Measurements from ENCODE around the gene SEPTIN2. TPM values are rescaled to one million over a fixed set of nuclear protein-coding genes. Genes with fewer than 3 reads are reported as not detected.
A peak's percentile ranks its signal among the peaks of the same experiment; 100 is the strongest.

SEPTIN2 gene
- total and polyA plus RNA-seq, 10 of the 15 experiments (the other 5 are each of a cell fraction or from before 2014, with no cell fraction given) = 169 to 474 (median 269) TPM

GRCh38 chr2:241356871-241357260 is 41.1 kb downstream of the SEPTIN2 start:
- no peak for DNase-seq (ENCODE audit: low read depth, low spot score)
- no peak for TF ChIP-seq IKZF1 (conservative IDR thresholded peaks at IDR 0.05)
- no peak for TF ChIP-seq ZNF592 (IDR thresholded peaks at IDR 0.05)
- TF ChIP-seq MTA3 (IDR thresholded peaks at IDR 0.05; ENCODE audit: borderline replicate concordance, low read length) = no peak
- no peak for TF ChIP-seq BCL3 (IDR thresholded peaks at IDR 0.05; ENCODE audit: borderline replicate concordance, insufficient read depth, low read depth, low read length, poor library complexity, severe bottlenecking)
- CTCF ChIA-PET = interaction anchor here (1.0 kb wide), 1 partner anchor 35 kb away, joined by 5 read pairs; no protein-coding TSS in a partner anchor
- Histone ChIP-seq H3K79me2 (ENCODE audit: control insufficient read depth, insufficient read depth, low read length) (peaks cover 54% of the 10 kb centered on the region), H4K20me1 (ENCODE audit: control insufficient read depth, insufficient read depth) (no peaks in the 10 kb centered on the region), H3K4me2 (ENCODE audit: control insufficient read depth, insufficient read depth) (peak overlapping the region; percentile 88), H3K9ac (ENCODE audit: control insufficient read depth, insufficient read depth, low read length) (peak overlapping the region; percentile 80), H3K27ac (ENCODE audit: control insufficient read depth, insufficient read depth) (peak overlapping the region; percentile 64), H3K27me3 (replicated peaks in 1 of 2; ENCODE audit: control insufficient read depth in 2 of 2, insufficient read depth in 2 of 2, low read length in 1 of 2) (no peaks in the 10 kb centered on the region), H3K9me3 (replicated peaks; ENCODE audit: control insufficient read depth, insufficient read depth, low read length) (no peaks in the 10 kb centered on the region), H3K4me1 (ENCODE audit: control insufficient read depth, insufficient read depth, low read length) (peaks cover 10% of the 10 kb centered on the region), H3K36me3 (ENCODE audit: control insufficient read depth in 2 of 2, insufficient read depth in 2 of 2, low read length in 1 of 2) (peaks cover 5 to 14% of the 10 kb centered on the region in 2 experiments), H3K4me3 (peak overlapping the region; percentile 91), H2AFZ (ENCODE audit: control insufficient read depth, low read depth, low read length) (no peak overlapping the region)
- RAD21 ChIA-PET (ENCODE audit: unreplicated experiment) = interaction anchor here (1.0 kb wide), 1 partner anchor 35 kb away, joined by 3 read pairs; no protein-coding TSS in a partner anchor
- no TSS peak for BruUV-seq (replicated peaks)
- ATAC-seq = 0 out of 3 replicates have a peak, but pooled peaks have one; percentile 4
- POLR2A ChIA-PET = no interaction called here
- no peak for FAIRE-seq
- WGBS (ENCODE audit: insufficient coverage, insufficient replicate concordance, low lambda C conversion rate, missing lambda C conversion rate) = 0% methylated on average over 5 of the region's 5 CpGs
- SMC1A ChIA-PET (ENCODE audit: uncharacterized antibody, unreplicated experiment) = no interaction called here
- intact Hi-C loops (cut with micrococcal nuclease; ENCODE audit: unreplicated experiment) (loop anchor here (1.0 to 10.0 kb wide), 4 partner anchors 42 to 525 kb away; partner anchors contain the start of genes HDLBP, SEPTIN2 and STK25), in situ Hi-C loops (cut with MboI) (no loop called here)

Measured in GM12878 (cell line).